ENCODE results near the gene UBE2J2. TPM values are rescaled to one million over a fixed set of nuclear protein-coding genes. Genes with fewer than 3 reads are reported as not detected.

Gene UBE2J2
- total and polyA plus RNA-seq, 2 of the 4 experiments (the other 2 are of a cell fraction): 20.6 to 67.5 TPM

GRCh38 chr1:1294250-1294890 is 20.7 kb upstream of the UBE2J2 start:
- intact Hi-C loops (cut with micrococcal nuclease): no loop called here
- H3K23ac ChIP-seq (ENCODE audit: low read depth, low read length): no peak overlapping the region

More at GRCh38 chr1:1294250-1294890, 20.7 kb upstream of the UBE2J2 start:
- H3K36me3 ChIP-seq (ENCODE audit: control insufficient read depth, insufficient read depth, low read length): peaks cover 36% of the 10 kb centered on the region
- no TSS peak for BruUV-seq (replicated peaks)
- no peak overlapping the region for H2BK15ac ChIP-seq (ENCODE audit: low read depth, low read length)
- no peaks in the 10 kb centered on the region for H3K27me3 ChIP-seq (ENCODE audit: control insufficient read depth, insufficient read depth, low read length)
- ATAC-seq (ENCODE audit: low read depth) (no peak), DNase-seq (no peak)
- in situ Hi-C loops (cut with MboI; ENCODE audit: low sequenced_read_pairs) (no loop called here), dilution Hi-C loops (cut with HindIII; ENCODE audit: low sequenced_read_pairs, unreplicated experiment) (no loop called here)
- CTCF ChIA-PET: no interaction called here
- POLR2A ChIA-PET (ENCODE audit: unreplicated experiment): no interaction called here
- peaks cover 20% of the 10 kb centered on the region for H4K20me1 ChIP-seq (ENCODE audit: insufficient read depth, low read length)
- H3K18ac ChIP-seq (ENCODE audit: low read depth, low read length): no peak overlapping the region
- H2BK5ac ChIP-seq (ENCODE audit: low read depth, low read length, poor library complexity, severe bottlenecking): no peak overlapping the region
- no peak overlapping the region for H3K4me3 ChIP-seq (ENCODE audit: insufficient read depth, low read depth, low read length)
- H3K27ac ChIP-seq (ENCODE audit: insufficient read depth, low read length): no peak overlapping the region
- no peaks in the 10 kb centered on the region for H3K9me1 ChIP-seq (ENCODE audit: insufficient read depth, low read length)
- no peak overlapping the region for H2AFZ ChIP-seq (replicated peaks; ENCODE audit: low read length, poor library complexity)
- WGBS, 2 experiments (ENCODE audit: extremely low coverage in 2 of 2, insufficient read length in 1 of 2): 88% methylated on average over 29 of the region's 58 CpGs; no CpG with 5 or more reads in 1 of the 2 experiments
- no peaks in the 10 kb centered on the region for H3K79me1 ChIP-seq (ENCODE audit: low read depth in 1 of 2, low read length in 2 of 2)
- H2AK5ac ChIP-seq (ENCODE audit: low read depth, low read length): no peak overlapping the region
- no peak overlapping the region for H2BK20ac ChIP-seq (ENCODE audit: low read depth, low read length)
- H2BK120ac ChIP-seq (ENCODE audit: low read depth, low read length): no peak overlapping the region
- no peaks in the 10 kb centered on the region; the same call in 1 of the 2 replicates for H3K4me1 ChIP-seq (ENCODE audit: control insufficient read depth, insufficient read depth, low read length)
- TF ChIP-seq USF2 (IDR thresholded peaks at IDR 0.05; ENCODE audit: low read depth, low read length) (no peak), RFX5 (IDR thresholded peaks at IDR 0.05; ENCODE audit: low read depth, low read length) (no peak), SMC3 (IDR thresholded peaks at IDR 0.05; ENCODE audit: low read depth, low read length) (no peak), FOS (IDR thresholded peaks at IDR 0.05; ENCODE audit: low read depth, low read length) (no peak)
- no peak overlapping the region for H3K9ac ChIP-seq (ENCODE audit: low read depth, low read length)
- H2AK9ac ChIP-seq (replicated peaks; ENCODE audit: low read depth, low read length, poor library complexity): no peak overlapping the region
- no peak overlapping the region for H3K56ac ChIP-seq (ENCODE audit: extremely low read depth, insufficient read depth, low read length)
- H3K14ac ChIP-seq (replicated peaks; ENCODE audit: low read depth, low read length): no peak overlapping the region
- no peak overlapping the region for H4K8ac ChIP-seq (ENCODE audit: low read depth in 2 of 2, low read length in 2 of 2)
- no peak overlapping the region for H3K4ac ChIP-seq (ENCODE audit: low read depth, low read length)
- no peak overlapping the region for H4K5ac ChIP-seq (ENCODE audit: low read depth, low read length)
- H3K4me2 ChIP-seq (ENCODE audit: low read depth, low read length): no peak overlapping the region
- H4K91ac ChIP-seq (ENCODE audit: insufficient read depth, low read depth, low read length): no peak overlapping the region
- H3K9me3 ChIP-seq (ENCODE audit: control insufficient read depth, insufficient read depth, low read length): no peaks in the 10 kb centered on the region

Measured in IMR-90 (cell line).